Thymus (tissue), 11 donors: Measurements from ENCODE around the gene PACC1. TPM values are rescaled to one million over a fixed set of nuclear protein-coding genes. Genes with fewer than 3 reads are reported as not detected.

Source experiments
- DNase-seq, 9 donors: peaks; one replicate each; pipeline ENCODE4 v3.0.0-alpha.2; 2013; ENCODE audit warnings: low spot score in 9 of 9, low read depth in 6 of 9, missing footprints in 1 of 9
- H3K27ac ChIP-seq, 2 donors: one replicate each; pipeline ENCODE4 v1.5.1; 2013; ENCODE audit warnings: control low read depth in 1 of 2, low read depth in 1 of 2, low read length in 1 of 2, mild to moderate bottlenecking in 1 of 2, moderate library complexity in 1 of 2
- H3K27me3 ChIP-seq, 2 donors: one replicate each; pipeline ENCODE4 v1.5.1; 2013; ENCODE audit warnings: low read length in 1 of 2; ENCODE audit not compliant: control insufficient read depth in 2 of 2, insufficient read depth in 1 of 2
- H3K36me3 ChIP-seq, 2 donors: one replicate each; pipeline ENCODE4 v1.5.1; 2013; ENCODE audit warnings: low read length in 1 of 2, mild to moderate bottlenecking in 1 of 2, moderate library complexity in 1 of 2; ENCODE audit not compliant: control insufficient read depth in 2 of 2, insufficient read depth in 2 of 2
- H3K4me1 ChIP-seq, 2 donors: one replicate each; pipeline ENCODE4 v1.5.1; 2013; ENCODE audit warnings: low read length in 2 of 2; ENCODE audit not compliant: control insufficient read depth in 2 of 2, insufficient read depth in 2 of 2
- H3K4me3 ChIP-seq, 2 donors: one replicate each; pipeline ENCODE4 v1.5.1; 2013; ENCODE audit warnings: low read length in 2 of 2, control low read depth in 1 of 2, mild to moderate bottlenecking in 1 of 2
- H3K9me3 ChIP-seq, 2 donors: one replicate each; pipeline ENCODE4 v1.5.1; 2013; ENCODE audit warnings: low read length in 1 of 2, mild to moderate bottlenecking in 1 of 2; ENCODE audit not compliant: control insufficient read depth in 2 of 2, insufficient read depth in 1 of 2
- WGBS: extraction: QIAGEN DNeasy Blood & Tissue Kit; methylation state at CpG from one replicate; pipeline ENCODE4 v1.1.7; 2013; 5-methylcytosine and 5-hydroxymethylcytosine counted together
- polyA plus RNA-seq: library from polyadenylated mRNA; stranded (reverse); fragments of 200-250 nt; gene quantifications from one replicate; pipeline ENCODE4 v1.2.3, GENCODE V29; 2013
- total RNA-seq: library from RNA; stranded (reverse); fragments of 120-200 nt; gene quantifications from one replicate; pipeline ENCODE4 v1.2.4, GENCODE V29; 2013
- donor health status: healthy.

The PACC1 gene
- total and polyA plus RNA-seq, 2 donors: 13.7 to 17.1 TPM

- WGBS: 95% methylated on average over 1 of the region's 1 CpG
- Histone ChIP-seq H3K4me3 (no peak overlapping the region), H3K27me3 (no peaks in the 10 kb centered on the region), H3K4me1 (no peaks in the 10 kb centered on the region), H3K9me3 (peaks cover 0 to 12% of the 10 kb centered on the region in 2 donors), H3K27ac (no peak overlapping the region), H3K36me3 (peaks cover 35 to 43% of the 10 kb centered on the region in 2 donors)
- no peak for DNase-seq
These were observed 25.5 kb downstream of the PACC1 start for GRCh38 chr1:212388985-212389716.

DNA sequence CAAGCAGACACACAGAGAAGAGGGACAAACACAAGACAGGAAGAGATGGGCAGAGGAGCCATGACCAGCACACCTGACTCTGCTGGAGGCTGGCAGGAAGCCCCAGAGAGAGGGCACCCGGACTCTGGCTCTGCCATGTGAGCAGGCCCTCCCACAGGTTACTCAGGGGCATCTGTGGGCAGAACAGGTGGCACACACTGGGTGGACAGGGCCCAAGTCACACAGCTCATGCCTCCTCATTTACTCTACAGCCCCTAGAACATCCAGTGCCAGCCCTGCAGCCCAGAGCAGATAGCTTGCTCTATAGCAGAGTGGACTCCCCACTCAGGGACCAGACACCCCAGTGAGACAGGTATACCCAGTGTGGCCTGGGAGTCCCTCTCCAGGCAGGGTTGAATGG lies 28.7 kb downstream of the PACC1 start:
- Histone ChIP-seq H3K27me3 (no peaks in the 10 kb centered on the region), H3K9me3 (peaks cover 0 to 12% of the 10 kb centered on the region in 2 donors), H3K4me3 (no peak overlapping the region), H3K36me3 (peaks cover 50 to 63% of the 10 kb centered on the region in 2 donors), H3K27ac (no peak overlapping the region), H3K4me1 (no peaks in the 10 kb centered on the region)
- 89% methylated on average over 1 of the region's 1 CpG for WGBS
- DNase-seq: no peak

GRCh38 chr1:212381397-212382035 lies 33.2 kb downstream of the PACC1 start:
- Histone ChIP-seq H3K36me3 (peaks cover 66 to 79% of the 10 kb centered on the region in 2 donors), H3K27ac (no peak overlapping the region), H3K27me3 (no peaks in the 10 kb centered on the region), H3K4me3 (no peak overlapping the region), H3K4me1 (no peaks in the 10 kb centered on the region), H3K9me3 (peaks cover 0 to 3% of the 10 kb centered on the region in 2 donors)
- 82% methylated on average over 4 of the region's 4 CpGs for WGBS
- DNase-seq: no peak

GRCh38 chr1:212379366-212379765 lies 35.3 kb downstream of the PACC1 start:
- Histone ChIP-seq H3K4me1 (no peaks in the 10 kb centered on the region), H3K27ac (no peak overlapping the region), H3K4me3 (no peak overlapping the region), H3K36me3 (peaks cover 56 to 70% of the 10 kb centered on the region in 2 donors), H3K27me3 (no peaks in the 10 kb centered on the region), H3K9me3 (peaks cover 0 to 3% of the 10 kb centered on the region in 2 donors)
- WGBS: 90% methylated on average over 2 of the region's 2 CpGs
- no peak for DNase-seq

GRCh38 chr1:212377644-212378043 lies 37.0 kb downstream of the PACC1 start:
- H3K4me1 ChIP-seq: no peaks in the 10 kb centered on the region
- H3K27ac ChIP-seq: no peak overlapping the region
- peaks cover 46 to 62% of the 10 kb centered on the region in 2 donors for H3K36me3 ChIP-seq
- no peak overlapping the region for H3K4me3 ChIP-seq
- DNase-seq: no peak
- H3K27me3 ChIP-seq: no peaks in the 10 kb centered on the region
- WGBS: over 99% methylated on average over 3 of the region's 3 CpGs
- peaks cover 0 to 3% of the 10 kb centered on the region in 2 donors for H3K9me3 ChIP-seq

DNA sequence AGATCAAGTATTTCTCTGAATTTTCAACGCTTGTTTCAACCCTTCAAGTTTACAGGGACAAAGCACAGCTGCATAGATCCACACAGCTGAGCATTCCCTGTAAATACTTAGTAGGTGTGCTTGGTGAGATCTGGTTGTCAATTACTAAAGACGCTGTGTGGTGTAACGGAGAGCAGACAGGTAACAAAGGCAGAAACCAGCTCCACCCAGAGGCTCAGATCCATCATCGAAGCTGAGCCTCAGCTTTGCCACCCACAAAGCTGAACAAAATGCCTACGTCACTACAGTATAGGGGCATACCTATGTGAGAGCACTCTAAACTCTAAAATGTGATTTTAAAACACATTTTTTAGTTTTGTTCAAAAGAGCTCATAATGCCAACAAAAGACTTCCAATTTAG lies 38.7 kb downstream of the PACC1 start:
- 79% methylated on average over 5 of the region's 5 CpGs for WGBS
- Histone ChIP-seq H3K27ac (no peak overlapping the region), H3K4me1 (no peaks in the 10 kb centered on the region), H3K27me3 (no peaks in the 10 kb centered on the region), H3K4me3 (no peak overlapping the region), H3K9me3 (peaks cover 0 to 3% of the 10 kb centered on the region in 2 donors), H3K36me3 (peaks cover 39 to 51% of the 10 kb centered on the region in 2 donors)
- no peak for DNase-seq

- 94% methylated on average over 3 of the region's 3 CpGs for WGBS
- Histone ChIP-seq H3K36me3 (peaks cover 25 to 34% of the 10 kb centered on the region in 2 donors), H3K27ac (no peak overlapping the region), H3K4me3 (no peak overlapping the region), H3K27me3 (no peaks in the 10 kb centered on the region), H3K9me3 (no peaks in the 10 kb centered on the region), H3K4me1 (no peaks in the 10 kb centered on the region)
- DNase-seq: peak; percentile 32 to 81 (median 56)
These were observed 46.6 kb downstream of the PACC1 start for GRCh38 chr1:212368073-212368484.

- peaks cover 25 to 37% of the 10 kb centered on the region in 2 donors for H3K36me3 ChIP-seq
- no peak overlapping the region for H3K4me3 ChIP-seq
- no peaks in the 10 kb centered on the region for H3K9me3 ChIP-seq
- no peak for DNase-seq
- H3K27me3 ChIP-seq: no peaks in the 10 kb centered on the region
- 73% methylated on average over 2 of the region's 2 CpGs for WGBS
- no peaks in the 10 kb centered on the region for H3K4me1 ChIP-seq
- H3K27ac ChIP-seq: no peak overlapping the region
These were observed 47.1 kb downstream of the PACC1 start for GRCh38 chr1:212367474-212368072.

DNA sequence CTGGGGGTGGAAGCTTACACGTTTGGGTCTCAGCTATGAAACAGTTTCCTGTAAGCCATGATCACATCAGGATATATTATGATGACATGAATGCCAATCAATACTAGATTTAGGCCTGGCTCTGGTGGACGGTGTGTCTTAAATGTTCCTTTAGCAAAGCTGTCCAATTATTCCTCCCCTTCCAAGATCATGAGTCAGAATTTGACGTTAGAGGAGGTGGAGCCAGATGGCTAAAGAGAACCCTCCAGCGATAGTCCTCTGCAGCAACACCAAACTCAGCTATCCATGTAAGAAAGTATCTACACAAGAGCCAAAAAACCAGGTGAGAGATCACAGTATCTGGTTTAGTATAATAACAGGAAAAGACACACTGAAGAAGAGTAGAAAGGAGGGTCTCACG lies 47.8 kb downstream of the PACC1 start:
- H3K27me3 ChIP-seq: no peaks in the 10 kb centered on the region
- H3K36me3 ChIP-seq: peaks cover 29 to 42% of the 10 kb centered on the region in 2 donors
- 97% methylated on average over 5 of the region's 5 CpGs for WGBS
- H3K9me3 ChIP-seq: no peaks in the 10 kb centered on the region
- H3K4me3 ChIP-seq: no peak overlapping the region
- H3K27ac ChIP-seq: no peak overlapping the region
- no peaks in the 10 kb centered on the region for H3K4me1 ChIP-seq
- no peak for DNase-seq
